ENCODE results near the gene FZR1.
"Not testable (repeated sequence)": the region's sequence is repeated elsewhere in the genome, so short reads cannot be mapped to it uniquely, and the experiment has no call there.

The FZR1 gene

DNA sequence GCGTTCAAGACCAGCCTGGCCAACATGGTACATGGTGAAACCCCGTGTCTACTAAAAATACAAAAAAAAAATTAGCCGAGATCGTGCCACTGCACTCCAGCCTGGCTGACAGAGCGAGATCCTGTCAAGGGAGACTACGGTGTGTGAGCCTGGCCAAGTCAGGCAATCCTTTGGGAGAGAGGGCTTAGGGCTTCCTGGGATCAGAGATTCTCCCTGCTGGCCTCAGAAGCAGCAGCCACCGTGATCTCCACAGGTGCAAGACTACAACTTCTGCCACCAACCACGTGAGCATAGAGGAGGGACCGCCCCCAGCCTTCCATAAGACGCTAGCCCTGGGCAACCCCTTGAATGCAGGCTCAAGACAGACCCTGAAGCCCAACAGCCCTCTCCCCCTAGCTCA is 43.7 kb downstream of the FZR1 start:
- DNase-seq: no peak

DNA sequence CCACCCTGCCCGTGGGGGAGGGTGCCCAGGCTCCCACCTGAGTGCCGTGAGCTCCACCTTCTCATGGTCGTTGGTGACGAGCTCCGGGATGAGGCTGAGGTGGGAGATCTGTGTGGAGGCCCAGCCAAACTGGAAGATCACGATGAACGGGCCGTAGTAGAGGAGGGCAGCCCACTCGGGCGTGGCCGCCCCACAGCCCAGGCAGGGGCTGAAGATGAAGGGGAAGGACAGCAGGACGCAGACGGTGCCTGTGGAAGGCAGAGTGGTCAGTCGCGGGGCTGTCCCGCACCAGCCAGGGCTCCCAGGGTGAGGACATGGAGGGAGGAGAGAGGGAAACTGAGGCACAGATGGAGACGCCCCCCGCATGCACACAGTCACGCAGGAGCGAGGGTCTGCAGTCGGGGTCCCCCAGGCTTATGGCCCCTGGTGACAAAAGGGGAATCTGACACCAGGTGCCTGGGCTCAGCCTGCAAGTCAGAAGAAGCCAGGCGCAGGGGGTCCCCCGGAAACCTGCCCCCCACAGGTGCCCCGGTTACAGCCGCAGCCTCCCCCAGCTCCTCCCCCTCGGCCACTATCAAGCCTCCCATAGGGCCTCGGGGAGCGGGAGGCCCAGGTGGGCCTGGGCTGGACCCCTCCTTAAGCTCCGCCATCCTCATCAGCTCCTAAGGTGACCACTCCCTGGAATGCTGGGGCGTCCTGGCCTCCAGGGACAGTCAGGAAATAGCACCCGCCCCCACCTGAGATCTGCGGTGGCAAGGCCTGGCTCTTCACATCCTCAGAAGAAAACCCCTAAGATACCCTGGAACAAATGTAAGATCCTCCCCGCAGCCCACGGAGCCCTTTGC is 45.1 kb downstream of the FZR1 start:
- no peak for DNase-seq

DNA sequence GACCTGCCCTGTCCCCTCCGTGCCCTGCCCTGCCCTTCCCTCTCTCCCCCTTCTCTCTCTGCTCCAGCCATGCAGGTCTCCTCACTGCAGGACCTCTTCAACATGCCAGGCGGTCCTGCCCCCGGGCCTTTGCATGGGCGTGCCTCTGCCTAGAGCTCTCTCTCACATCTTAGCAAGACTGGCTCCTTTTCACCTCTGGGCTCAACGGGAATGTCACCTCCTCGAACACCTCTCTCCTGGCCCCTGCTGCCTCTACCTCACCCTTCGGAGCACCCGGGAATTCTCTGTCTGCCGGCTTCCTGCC is 45.6 kb downstream of the FZR1 start:
- DNase-seq: no peak

DNA sequence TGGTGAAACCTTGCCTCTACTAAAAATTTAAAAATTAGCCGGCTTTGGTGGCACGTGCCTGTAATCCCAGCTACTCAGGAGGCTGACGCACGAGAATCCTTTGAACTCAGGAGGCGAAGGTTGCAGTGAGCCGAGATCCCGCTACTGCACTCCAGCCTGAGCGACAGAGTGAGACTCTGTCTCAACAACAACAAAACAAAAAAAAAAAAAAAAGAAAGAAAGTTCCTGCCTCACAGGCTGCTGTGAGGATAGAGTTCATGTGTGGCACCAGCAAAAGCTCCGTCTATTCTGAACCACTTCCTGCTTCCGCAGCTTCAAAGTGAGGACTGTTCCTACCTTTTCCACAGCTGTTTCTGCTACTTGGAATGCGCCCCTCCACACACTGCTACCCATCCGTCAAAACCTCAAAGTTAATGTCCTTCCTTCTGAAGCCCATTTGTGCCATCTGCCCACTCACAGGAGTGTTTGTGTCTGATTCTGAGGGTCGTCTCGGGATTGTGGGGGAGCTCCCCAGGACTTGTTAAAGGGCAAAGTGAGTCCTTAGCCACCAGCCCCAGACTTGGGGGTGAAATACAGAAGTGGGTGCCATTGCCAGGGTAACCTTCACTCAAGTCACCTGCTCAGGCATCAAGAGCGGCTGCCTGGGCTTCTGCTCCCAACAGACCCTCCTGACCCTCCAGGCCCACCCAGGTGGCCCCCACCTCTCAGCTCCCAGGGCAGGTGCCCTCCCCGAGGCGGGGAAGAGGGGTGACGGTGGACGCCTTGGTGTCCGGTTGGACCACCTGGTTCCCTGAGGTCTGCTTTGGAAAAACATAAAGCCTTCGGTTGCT is 48.4 kb downstream of the FZR1 start:
- peak; percentile 20 for DNase-seq

DNA sequence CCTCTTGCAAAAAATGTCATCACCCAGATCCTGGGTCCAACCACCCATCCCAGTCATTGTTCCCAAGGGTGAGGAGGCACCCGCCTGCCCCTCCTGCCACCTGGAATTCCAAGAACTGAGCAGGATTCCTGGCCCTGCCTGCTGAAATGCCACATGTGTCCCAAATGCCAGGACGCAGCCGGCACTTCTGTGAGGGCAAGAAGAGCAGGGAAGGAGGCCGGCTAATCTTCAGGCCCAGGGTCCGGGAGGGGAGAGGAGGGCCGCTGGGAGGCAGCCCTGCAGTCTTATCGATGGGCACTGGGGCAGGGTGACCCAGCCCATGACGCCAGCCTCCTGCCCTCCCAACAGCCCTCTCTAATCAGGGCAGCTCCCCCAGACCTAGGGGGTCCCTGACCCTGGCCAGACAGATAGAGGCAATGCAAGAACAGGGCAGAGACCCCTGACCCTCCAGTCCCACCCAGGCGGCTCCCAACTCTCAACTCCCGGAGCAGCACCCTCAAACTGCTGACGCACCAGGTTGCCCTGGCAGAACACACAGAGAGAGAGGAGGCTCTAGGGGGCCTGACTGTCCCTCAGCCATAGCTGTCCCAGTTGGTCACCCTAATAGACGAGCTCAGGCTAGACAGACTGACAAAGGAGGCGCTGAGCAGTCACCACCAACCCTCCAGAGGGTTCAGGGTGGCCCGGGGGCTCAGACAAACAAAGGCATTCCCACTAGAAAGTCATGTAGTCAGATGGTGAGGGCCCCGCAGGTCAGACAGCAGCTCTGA is 49.7 kb downstream of the FZR1 start:
- DNase-seq: no peak

DNA sequence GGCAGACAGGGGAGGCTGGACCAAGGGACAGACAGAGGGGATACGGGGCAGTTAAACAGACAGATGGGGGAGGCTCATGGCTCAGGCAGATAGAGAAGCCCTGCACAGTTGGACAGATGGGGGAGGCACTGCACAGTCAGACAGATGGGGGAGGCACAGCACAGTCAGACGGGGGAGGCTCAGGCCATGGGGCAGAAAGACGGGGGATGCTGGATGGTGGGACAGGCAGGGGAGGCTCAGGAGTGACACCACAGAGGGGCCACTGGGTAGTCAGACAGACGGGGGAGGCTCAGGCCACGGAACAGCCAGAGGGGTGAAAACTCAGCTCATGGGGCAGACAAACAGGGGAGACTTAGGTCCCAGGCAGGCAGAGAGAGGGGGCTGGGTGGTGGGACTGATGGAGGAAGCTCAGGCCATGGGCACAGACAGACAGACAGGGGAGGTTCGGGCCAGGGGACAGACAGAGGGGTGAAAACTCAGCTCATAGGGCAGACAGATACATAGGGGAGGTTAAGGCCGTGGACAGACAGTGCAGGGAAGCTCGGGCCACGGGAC is 50.4 kb downstream of the FZR1 start:
- DNase-seq: no peak

DNA sequence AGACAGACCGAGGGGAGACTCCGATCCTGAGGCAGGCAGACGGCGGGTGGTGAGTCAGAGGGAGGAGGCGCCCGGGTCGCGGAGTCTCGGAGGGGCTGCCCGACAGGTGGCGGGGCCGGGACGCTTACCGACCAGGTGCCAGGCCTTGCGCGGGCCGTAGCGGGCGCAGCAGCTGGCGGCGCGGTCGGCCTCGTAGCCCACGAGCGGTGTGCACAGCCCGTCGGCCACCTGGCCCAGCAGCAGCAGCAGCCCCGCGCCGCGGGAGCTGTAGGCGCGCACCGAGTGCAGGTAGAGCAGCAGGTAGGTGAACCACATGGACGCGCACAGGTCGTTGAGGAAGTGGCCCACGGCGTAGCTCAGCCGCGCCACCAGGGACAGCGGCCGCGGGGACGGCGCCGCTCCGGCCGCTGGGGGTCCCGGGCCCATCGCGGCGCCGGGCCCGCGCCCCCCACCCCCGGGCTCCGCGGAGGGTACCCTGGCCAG is 50.9 kb downstream of the FZR1 start:
- DNase-seq: peak; percentile 45

DNA sequence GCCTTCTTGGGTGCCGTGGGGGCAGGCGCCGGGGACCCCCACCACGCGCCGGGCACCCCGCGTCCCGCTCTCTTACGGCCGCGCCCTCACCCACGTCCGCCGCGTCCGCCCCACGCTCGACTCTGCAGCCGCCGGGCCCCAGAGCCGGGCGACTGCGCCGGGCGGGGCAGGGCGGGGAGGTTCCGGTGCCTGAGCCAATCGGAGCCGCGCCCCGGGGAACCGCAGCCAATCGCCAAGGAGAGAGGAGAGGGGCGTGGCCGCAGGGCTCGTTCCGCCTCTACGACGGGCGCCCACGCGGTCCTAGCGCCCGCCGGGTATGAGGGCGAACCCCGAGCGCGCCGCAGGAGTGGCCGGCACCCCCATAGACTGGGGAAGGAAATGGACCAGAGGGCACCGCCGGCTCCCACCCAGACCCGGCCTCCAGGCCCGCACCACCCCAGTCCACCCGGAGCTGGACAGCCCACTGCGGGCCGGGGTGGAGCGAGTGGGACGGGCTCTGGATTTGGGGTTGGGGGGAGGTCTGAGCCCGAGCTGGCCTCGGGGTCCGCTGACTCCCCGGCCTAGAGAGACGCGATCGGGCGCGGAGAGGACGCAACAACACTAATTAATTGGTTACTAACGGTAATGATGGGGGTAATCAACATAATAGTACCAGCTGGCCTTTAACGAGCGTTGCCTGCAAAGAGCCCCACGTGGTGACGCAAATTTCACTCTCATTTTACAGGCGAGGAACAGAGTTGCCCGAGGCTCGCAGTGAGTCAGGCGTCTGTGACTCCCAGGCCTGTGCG is 51.5 kb downstream of the FZR1 start, which contains the start of gene MFSD12:
Gene MFSD12 (minus strand): TSS at position 126 of the 788 bp plus-strand sequence. CDS start 183 bp downstream, outside the sequence.
- DNase-seq: peak; percentile 87

DNA sequence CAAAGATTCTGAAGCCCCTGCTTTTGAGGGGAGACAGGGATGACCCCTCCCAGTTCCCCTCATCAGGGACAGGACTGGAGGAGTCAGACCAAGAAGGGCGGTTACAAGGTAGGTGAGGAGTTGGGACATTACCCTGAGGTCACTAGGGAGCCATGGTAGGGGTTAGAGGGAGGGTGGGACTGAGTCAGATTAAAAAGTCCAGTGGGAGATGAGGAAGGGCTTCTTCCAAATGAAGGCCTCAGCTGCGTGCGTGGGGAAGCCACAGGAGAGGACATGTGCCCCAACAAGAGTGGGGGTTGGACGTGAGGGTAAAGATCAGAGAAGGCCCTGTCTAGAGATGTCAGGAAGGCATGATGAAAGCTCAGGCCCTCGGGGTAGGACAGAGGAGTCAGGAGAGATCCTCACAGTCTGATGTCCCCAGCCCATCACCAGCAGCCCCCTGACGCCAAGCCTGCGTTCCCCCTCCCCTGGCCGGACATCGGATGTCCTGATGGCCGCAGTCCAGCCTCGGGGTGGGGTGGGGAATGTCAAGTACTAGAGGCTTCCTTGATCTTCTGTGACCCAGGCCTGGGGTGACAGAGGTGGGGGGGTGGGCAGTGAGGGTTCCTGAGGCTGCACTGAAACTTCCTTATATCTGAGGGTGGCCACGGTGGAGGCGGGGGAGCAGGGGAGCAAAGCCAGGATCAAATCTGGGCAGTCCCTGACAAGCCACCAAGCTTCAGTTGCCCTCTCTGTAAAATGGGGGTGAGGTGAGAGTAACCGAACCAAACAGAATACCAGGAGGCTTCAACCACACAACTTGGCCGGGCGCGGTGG is 57.8 kb downstream of the FZR1 start:
- no peak for DNase-seq

DNA sequence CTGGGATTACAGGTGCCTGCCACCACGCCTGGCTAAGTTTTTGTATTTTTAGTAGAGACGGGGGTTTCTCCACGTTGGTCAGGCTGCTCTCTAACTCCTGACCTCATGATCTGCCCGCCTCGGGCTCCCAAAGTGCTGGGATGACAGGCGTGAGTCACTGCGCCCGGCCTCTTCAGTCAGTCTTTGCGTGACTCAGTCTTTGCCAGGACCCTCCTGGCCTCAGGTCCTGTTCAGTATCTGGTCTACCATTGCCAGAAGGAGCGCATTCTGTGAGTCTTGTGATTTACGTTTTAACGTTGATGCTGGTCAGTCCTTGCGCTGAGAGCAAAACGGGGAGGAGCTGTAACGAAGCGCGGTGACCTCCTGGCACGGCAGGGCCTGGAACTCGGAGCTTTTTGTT is 59.0 kb downstream of the FZR1 start:
- no peak for DNase-seq

DNA sequence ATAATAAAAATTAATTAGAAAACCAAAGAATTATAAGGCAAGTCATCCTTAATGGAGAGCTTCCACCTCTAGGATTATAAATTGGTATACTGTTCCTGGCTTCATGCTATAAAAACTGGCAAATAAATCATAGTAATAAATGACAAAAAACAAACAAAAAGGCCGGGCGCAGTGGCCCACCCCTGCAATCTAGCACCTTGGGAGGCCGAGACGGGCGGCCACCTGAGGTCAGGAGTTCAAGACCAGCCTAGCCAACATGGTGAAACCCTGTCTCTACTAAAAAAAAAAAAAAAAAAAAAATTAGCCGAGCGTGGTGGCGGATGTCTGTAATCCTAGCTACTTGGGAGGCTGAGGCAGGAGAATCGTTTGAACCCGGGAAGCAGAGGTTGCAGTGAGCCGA is 63.9 kb downstream of the FZR1 start:
- DNase-seq: not testable (repeated sequence)

DNA sequence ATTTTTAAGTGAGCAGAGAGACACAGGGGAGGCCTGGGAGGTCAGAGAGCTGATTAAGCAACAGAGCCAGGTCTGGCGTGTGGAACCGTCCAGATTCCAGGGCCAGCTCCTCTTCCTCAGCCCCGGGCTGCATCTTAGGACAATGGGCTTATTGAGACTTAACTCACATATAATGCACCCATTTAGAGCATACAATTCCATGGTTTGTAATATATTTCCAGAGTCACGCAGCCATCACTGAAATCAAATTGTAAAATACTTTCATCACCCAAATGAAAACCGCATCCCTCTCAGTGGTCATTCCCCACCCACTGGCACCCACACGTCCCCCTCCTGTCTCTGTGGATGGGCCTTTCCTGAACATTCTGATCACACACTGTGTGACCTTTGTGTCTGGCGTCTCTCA is 64.5 kb downstream of the FZR1 start:
- DNase-seq: no peak

DNA sequence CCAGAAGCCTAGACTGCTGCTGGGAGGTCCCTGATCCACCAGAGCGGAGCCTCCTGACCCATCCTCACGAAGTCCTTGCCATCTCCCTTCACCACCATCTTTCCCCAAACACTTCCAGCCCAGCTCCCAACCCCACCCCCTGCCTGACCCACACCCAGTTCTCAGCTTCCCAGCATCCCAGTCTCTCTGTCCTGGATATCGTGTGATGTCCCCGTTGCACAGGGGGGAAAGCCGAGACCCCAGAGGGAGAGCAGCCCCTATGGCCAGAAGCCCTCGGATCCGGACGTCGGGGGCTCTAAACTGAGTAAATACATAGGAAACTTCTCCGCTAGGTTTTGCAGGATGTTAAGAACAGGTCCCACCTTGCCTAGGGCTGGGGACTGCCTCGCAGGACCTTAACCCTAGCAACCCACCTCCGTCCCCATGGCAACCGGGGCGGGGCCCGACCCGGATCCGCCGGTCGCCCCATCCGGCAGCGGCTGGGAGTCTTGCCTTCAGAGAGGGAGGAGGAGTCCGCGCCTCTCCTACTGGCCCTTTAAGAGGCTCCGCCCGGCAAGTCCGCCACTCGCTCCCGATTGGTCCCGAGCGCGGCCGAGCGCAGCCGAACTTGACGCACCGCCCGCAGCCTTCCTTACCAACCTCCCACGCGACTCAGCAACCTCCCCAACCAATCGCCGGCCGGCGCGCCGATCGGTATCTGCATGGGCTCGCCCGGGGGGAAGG is 66.2 kb downstream of the FZR1 start:
- DNase-seq: peak; percentile 99

DNA sequence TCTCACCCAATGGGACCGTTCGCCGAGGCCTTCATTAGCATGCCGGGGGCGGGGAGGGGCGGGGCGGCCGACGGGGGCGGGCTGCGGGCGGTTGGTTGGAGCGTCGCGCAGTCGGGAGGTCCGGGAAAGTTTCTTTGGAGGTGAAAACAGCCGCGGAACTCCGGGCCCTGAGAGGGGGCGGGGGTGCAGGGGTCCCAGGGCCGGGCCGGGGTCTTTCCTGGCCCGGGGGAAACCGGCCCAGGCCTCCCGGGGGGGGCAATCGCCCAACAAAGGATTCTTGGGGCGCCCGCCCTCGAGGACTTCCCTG is 66.7 kb downstream of the FZR1 start, which contains the start of gene HMG20B:
Gene HMG20B (plus strand): TSS at position 90 of the 307 bp plus-strand sequence. CDS start 366 bp downstream, outside the sequence.
- no peak for DNase-seq

DNA sequence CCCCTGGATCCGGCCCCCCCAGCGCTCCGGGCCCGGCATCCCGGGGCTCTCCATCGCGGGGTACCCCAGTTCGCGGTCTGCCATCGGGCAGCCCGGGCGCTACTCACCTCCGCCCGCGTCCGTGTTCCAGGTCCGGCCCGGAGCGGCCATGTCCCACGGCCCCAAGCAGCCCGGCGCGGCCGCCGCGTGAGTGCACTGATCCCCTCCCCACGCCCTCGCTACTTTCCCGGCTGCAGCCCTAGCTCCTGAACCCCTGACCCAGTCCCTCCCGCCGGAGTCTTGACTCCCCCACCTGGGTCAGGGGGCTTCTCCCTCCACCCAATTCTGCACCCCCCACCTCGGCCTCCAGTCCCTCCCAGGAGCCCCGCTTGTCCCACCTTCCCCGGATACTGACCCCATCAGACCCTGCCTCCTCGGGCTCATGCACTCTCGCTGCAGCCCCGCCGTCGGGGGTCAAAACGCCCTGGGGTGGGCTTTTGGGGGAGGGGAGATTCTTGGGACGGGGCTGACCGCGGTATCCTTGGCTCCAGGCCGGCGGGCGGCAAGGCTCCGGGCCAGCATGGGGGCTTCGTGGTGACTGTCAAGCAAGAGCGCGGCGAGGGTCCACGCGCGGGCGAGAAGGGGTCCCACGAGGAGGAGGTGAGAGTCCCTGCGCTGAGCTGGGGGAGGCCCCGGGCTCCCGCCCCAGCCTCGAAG is 67.2 kb downstream of the FZR1 start:
- DNase-seq: no peak

DNA sequence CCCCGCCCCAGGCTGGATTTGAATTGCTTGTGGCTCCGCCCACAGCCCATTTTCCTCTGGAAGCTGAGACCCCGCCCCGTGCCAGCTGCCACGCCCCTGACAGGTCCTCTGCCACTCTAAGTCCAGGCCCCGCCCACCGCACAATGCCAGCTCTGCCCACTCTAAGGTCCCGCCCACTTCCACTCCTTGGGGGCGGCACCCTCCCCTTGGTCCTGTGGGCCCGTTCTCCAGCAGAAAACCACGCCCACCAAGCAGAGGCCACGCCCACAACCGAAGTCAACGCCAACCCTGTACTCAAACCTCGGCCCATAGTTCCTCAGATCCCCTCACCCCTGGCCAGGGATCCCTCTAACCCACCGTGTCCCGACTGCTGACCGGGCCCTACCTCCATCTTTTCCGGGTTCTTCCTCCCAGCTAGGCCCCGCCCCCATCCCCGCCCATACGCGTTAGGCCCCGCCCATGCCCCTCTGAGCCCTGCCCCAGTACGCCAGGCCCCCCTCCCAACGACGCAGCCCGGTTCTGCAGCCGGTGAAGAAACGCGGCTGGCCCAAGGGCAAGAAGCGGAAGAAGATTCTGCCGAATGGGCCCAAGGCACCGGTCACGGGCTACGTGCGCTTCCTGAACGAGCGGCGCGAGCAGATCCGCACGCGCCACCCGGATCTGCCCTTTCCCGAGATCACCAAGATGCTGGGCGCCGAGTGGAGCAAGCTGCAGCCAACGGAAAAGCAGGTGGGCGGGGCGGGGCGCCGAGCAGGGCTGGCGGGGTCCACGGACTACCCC is 67.9 kb downstream of the FZR1 start:
- DNase-seq: peak; percentile 71

DNA sequence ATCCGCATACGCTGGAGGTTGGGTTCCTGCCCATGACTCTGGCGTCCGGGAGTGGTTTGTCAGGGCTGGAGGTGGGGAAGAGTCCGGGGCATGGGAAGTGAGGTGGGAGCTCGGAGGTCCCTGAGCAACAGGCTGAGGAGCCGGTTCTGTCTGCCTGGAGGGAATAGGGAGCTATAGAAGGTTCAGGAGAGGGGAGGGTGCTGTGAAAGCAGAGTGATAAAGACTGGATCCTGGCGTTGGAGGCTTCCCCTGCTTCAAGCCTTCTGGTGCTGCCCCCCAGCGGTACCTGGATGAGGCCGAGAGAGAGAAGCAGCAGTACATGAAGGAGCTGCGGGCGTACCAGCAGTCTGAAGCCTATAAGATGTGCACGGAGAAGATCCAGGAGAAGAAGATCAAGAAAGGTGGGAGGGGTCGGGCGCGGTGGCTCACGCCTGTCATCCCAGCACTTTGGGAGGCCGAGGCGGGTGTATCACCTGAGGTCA is 69.2 kb downstream of the FZR1 start:
- DNase-seq: no peak

DNA sequence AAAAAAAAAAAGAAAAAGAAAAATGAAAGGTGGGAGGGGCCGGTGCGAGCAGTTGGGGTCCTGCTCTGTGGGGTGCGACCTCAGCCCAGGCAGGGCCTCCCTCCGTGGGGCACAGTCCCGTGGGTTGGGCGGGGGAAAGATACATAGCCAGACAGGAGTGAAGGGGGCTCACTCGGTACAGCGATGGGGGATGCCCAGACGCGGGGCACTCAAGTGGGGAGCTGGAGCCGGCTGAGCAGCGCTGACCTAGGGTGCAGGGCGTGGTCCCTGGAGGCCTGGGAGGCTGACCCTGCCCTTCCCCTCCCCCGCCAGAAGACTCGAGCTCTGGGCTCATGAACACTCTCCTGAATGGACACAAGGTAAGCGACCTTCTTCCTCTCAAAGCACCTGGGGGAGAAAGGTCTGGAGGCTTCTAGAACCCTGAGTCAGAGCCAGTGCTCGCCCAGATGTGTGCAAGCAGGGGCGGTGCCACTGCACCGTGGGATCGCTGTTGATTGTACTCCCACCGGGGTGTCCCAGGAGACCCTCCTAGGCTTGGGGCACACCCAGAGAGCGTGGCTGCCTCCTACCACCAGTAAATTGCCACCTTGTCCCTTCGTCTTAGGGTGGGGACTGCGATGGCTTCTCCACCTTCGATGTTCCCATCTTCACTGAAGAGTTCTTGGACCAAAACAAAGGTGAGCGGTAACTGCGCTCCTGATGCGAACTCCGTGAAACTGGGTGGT is 70.0 kb downstream of the FZR1 start:
- no peak for DNase-seq
